GM21723 (cell line): ENCODE measurements around the gene RAB20.
"Not testable (repeated sequence)": the region's sequence is repeated elsewhere in the genome, so short reads cannot be mapped to it uniquely, and the experiment has no call there.

Experiments
- ATAC-seq: cut with Tn5 transposase; IDR thresholded peaks from one replicate; pipeline ENCODE4 v1.9.1; 2021; ENCODE audit warnings: mild to moderate bottlenecking, moderate library complexity; ENCODE audit not compliant: unreplicated experiment

RAB20 gene

GRCh38 chr13:110555601-110556223, 5.8 kb downstream of the RAB20 start:
- ATAC-seq: no peak

GRCh38 chr13:110554946-110555345, 6.6 kb downstream of the RAB20 start:
- no peak for ATAC-seq

GRCh38 chr13:110554227-110554836, 7.2 kb downstream of the RAB20 start:
- no peak for ATAC-seq

DNA sequence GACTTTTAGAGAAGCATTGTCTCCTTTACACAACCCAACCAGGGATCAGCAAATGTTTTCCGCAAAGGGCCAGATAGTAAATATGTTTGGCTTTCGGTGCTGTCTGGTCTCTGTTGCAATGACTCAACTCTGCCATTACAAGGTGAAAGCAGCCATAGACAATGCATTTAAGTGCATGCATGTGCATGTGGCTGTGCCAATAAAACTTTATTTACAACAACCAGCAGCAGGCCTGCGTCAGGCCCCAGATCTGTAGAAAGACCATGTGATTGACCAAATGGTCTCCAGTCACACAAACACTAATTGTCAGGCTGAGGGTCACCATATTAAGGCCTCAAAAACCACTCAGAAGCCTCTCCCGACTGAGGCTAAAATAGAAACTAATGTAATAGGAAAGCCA, 8.1 kb downstream of the RAB20 start:
- ATAC-seq: no peak

DNA sequence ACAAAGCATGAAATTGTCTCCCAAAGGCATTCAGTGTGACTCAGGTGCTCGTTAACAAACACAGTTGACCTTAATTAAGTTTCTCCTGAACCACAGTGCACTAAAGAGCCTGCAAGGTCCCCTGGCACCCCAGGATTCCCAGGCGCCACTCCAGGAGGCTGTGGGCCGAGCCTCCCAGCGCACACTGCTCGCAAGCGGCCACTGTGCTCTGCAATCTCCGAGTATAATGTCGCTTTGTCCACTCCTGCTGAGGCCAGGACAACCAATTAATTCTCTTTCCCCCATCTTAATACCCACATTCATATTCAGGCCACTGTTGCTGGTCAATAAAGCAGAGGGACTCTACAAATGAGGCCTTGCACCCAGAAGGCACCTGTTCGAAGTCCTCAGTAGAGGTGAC, 8.8 kb downstream of the RAB20 start:
- ATAC-seq: no peak

- no peak for ATAC-seq
Measured at GRCh38 chr13:110551284-110551683, 10.2 kb downstream of the RAB20 start.

DNA sequence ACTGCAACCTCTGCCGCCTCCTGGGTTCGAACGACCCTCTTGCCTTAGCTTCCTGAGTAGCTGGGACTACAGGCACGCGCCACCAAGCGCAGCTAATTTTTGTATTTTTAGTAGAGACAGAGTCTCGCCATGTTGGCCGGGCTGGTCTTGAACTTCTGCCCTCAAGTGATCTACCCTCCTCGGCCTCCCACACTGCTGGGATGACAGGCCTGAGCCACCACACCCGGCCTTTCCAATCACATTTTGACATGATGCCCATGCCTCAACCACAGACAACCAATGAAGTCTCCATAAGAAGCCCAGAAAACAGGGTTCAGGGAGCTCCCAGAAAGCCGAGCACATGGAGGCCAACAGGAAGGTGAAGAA, 11.7 kb downstream of the RAB20 start:
- no peak for ATAC-seq

- ATAC-seq: no peak
Measured at GRCh38 chr13:110548891-110549794, 12.4 kb downstream of the RAB20 start.

GRCh38 chr13:110546926-110547325, 14.6 kb downstream of the RAB20 start:
- ATAC-seq: no peak

GRCh38 chr13:110546378-110546777, 15.1 kb downstream of the RAB20 start:
- ATAC-seq: no peak

DNA sequence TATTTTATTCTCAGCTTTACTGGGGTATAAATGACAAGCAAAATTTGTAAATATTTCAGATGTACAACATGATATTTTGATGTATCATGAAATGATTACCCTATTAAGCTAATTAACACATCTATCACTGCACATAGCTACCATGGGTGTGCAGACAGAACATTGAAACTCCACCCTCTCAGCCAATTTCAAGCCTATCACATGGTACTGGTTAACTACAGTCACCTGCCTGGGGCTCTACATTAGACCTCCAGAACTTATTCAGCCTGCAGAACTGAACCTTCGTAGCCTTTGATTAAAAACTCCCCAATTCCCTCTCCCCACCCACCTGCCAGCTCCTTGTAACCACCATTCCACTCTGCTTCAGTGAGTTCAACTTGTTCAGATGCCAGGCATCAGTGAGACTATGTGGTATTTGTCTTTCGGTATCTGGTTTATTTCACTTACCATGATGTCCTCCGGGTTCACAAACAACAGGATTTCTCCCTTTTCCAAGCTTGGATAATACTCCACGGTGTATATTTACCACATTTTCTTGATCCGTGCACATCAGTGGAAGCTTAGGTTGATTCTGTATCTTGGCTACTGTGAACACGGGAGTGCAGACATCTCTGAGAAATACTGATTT, 19.2 kb downstream of the RAB20 start:
- no peak for ATAC-seq

DNA sequence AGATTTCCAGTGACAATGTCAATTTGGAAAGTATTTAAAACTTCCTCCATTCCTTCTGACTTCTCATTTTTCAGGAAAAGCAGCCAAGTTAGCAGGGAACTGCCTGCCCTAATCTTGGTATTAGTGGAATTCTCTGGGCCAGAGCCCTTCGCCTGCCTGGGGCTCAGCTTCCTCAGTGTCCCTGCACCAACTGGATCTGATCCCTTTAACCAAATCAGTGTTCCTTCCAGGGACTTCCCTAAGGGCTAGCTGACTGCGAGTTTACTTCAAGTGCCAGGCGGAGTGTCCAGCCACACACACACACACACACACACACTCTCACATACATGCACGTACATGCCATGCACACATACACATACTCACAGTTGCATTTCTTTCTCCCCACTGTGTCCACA, 20.0 kb downstream of the RAB20 start:
- ATAC-seq: no peak

DNA sequence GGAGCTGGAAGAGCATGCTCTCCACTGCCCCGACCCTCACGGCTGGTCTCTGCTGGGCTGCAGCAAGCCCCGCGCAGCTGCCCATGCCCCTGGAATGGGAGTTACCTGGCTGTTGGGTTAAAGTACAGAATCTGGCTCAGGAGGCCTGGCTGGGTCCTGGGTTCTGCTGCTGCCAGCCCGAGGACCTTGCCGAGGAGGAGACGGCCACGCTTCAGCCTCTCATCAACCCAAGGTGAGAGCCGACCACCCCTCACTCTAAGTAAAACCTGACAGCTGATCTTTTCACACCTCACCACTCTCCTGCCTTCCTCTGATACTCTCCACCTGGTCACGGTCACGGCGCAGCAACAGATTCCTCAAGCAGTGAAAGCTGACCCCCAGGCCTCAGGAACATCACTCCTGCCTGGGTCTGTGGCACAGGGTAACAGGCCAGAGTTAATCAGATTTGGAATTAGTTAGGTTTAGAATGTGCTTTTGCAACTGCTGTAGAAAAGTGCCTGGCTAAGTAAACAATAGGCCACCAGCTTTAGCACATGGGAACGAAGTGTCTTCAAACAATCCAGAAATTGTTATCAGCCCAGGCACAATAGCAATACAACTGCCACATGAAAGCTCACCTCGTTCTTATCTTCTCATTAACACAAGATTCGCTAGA, 20.5 kb downstream of the RAB20 start:
- ATAC-seq: no peak

GRCh38 chr13:110539894-110540293, 21.6 kb downstream of the RAB20 start:
- no peak for ATAC-seq

- ATAC-seq: peak; percentile 47
Measured at GRCh38 chr13:110538632-110539031, 22.9 kb downstream of the RAB20 start.

DNA sequence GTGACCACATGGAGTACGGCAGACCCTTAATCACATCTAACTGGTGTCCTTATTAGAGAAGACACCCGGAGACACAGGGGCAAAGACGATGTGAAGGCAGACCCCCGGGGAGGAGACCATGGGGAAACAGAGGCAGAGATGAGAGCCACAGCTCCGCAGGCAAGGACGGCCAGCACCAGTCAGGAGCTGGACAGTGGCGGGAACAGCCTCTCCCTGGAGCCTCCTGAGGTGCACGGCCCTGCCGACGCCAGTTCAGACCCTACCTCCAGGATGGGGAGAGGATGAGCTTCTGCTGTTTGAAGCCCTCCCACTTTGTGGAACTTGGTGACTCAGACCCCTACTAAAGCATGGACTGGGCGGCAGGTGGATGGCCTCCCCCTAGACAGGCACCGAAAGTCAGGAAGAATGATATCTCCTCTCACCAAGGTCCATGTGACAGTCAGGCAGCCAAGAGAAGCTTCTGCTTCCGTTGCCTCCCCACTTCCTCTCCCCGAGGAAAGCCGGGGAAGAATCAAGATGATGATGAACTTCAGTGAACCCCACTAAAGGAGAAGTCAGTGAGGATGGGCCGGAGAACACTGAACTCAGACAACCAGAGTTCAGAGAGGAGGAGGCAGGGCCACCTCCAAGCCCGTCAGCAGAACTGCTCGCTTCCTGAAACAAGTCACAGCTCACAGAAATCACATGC, 25.4 kb downstream of the RAB20 start:
- ATAC-seq: no peak

GRCh38 chr13:110535526-110535925, 26.0 kb downstream of the RAB20 start:
- no peak for ATAC-seq

DNA sequence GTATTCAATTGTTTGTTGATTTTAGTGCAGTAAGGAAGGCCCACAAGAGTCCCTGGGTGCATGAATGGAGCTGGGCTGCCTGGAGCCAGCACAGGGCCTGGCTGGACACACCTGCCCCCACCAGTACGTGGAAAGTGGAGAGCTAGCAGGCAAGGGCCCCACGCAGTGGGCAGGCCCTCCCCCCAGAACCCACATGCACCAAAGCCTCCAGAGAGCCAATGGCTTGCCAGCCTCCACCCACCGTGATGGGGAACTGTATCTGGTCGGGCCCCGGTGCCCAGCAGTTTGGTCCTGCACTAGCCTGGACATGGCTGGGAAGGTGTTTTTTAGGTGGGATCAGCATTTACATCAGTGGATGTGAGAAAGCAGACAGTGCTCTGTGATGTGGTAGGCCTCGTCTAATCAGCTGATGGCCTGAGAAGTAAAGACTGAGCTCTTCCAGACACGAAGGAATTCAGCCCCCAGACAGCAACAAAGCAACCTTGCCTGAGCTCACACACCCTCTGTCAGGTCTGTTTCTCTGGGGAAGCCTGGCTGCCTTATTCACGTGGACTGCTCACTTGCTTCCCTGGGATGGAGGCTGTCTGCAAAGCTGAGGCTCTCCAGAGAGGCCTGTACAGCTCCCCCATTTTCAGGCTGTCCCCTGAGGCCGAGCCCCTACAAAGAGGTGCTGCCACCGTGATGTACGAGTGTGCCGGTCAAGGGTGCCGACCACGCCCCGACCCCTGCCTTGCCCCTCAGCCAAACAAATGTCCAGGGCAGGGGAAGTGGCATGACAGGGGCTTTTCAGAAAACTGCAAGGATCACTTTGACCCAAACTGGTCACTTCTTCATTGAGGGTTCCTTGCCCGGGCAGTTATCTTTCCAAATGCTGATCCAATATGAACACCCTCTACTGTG, 27.5 kb downstream of the RAB20 start:
- no peak for ATAC-seq

DNA sequence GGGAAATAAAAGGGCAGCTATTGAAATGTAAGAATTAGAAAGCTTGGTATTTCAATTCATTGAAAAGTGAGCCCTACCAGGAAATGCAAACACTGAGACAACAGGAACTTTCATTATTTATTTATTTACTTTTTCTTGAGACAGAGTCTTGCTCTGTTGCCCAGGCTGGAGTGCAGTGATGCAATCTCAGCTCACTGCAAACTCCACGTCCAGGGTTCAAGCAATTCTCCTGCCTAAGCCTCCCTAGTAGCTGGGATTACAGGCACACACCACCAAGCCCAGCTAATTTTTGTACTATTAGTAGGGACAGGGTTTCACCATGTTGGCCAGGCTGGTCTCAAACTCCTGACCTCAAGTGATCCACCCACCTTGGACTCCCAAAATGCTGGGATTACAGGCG, 29.3 kb downstream of the RAB20 start:
- not testable (repeated sequence) for ATAC-seq
